Parathyroid adenoma (tissue), 2 donors: Measurements from ENCODE around the gene SPTSSA.

ENCODE experiments used
- H2AFZ ChIP-seq: fragments of 300-600 bp; sonication (generic); one replicate; pipeline ENCODE4 v1.7.0; 2017; ENCODE audit warnings: antibody characterized with exemption, mild to moderate bottlenecking
- H3K27ac ChIP-seq: fragments of 300-600 bp; sonication (generic); one replicate; pipeline ENCODE4 v1.7.0; 2017
- H3K27me3 ChIP-seq: fragments of 300-600 bp; sonication (generic); one replicate; pipeline ENCODE4 v1.7.0; 2017; ENCODE audit warnings: low read length; ENCODE audit not compliant: control insufficient read depth, insufficient read depth
- H3K36me3 ChIP-seq: fragments of 300-600 bp; sonication (generic); one replicate; pipeline ENCODE4 v1.7.0; 2017; ENCODE audit warnings: low read length; ENCODE audit not compliant: control insufficient read depth, insufficient read depth
- H3K4me1 ChIP-seq: fragments of 300-600 bp; sonication (generic); one replicate; pipeline ENCODE4 v1.7.0; 2017; ENCODE audit warnings: control low read depth
- H3K4me2 ChIP-seq: fragments of 300-600 bp; sonication (generic); one replicate; pipeline ENCODE4 v1.7.0; 2017; ENCODE audit warnings: low read length
- H3K4me3 ChIP-seq: fragments of 300-600 bp; sonication (generic); one replicate; pipeline ENCODE4 v1.7.0; 2017; ENCODE audit warnings: low read depth, low read length
- H3K79me2 ChIP-seq: fragments of 300-600 bp; sonication (generic); one replicate; pipeline ENCODE4 v1.7.0; 2017; ENCODE audit warnings: control low read depth
- H3K9ac ChIP-seq: fragments of 300-600 bp; sonication (generic); one replicate; pipeline ENCODE4 v1.7.0; 2017; ENCODE audit warnings: mild to moderate bottlenecking
- H3K9me3 ChIP-seq: fragments of 300-600 bp; sonication (generic); one replicate; pipeline ENCODE4 v1.7.0; 2017; ENCODE audit warnings: low read length; ENCODE audit not compliant: control insufficient read depth
- TF ChIP-seq, protein P1 (sequence below): fragments of 300-600 bp; sonication (generic); IDR thresholded peaks from one replicate; pipeline ENCODE4 v1.7.0; 2017; ENCODE audit warnings: antibody characterized with exemption, mild to moderate bottlenecking
- donor health status: primary hyperparathyroidism.

SPTSSA gene

DNA sequence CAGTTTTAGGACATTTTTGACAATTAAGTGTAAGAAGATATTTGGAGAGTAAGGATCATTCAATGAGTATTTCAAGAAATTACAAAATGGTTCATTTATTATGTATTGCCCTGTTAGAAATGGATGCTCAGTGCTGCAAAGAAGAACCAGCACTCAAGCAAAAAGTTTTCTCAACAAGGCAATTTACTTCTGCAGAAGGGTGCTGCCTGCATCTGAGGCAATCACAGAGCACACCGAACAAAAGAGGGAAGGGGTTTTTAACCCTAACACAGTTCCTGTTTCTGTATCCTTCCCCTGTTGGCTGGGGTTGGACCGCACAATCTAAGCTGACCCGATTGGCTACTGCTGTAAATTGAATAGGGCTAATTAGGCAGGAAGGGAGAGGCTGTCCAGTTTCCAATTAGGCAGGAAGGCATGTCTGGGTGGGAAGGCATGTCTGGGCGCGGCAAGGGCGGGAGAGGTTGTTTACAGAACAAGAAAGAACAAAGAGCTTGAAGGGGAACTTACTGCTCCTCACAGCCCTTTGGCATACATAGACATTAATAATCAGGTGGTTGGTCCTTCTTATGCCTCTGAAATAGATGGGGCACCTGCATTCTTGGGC, 41.4 kb downstream of the SPTSSA start:
- H2AFZ ChIP-seq: no peak overlapping the region
- no peaks in the 10 kb centered on the region for H3K36me3 ChIP-seq
- no peaks in the 10 kb centered on the region for H3K79me2 ChIP-seq
- no peak overlapping the region for H3K9ac ChIP-seq
- no peak overlapping the region for H3K4me3 ChIP-seq
- H3K27me3 ChIP-seq: no peaks in the 10 kb centered on the region
- no peak overlapping the region for H3K4me2 ChIP-seq
- H3K4me1 ChIP-seq: peaks cover 5% of the 10 kb centered on the region
- no peaks in the 10 kb centered on the region for H3K9me3 ChIP-seq
- TF ChIP-seq, protein P1, sequence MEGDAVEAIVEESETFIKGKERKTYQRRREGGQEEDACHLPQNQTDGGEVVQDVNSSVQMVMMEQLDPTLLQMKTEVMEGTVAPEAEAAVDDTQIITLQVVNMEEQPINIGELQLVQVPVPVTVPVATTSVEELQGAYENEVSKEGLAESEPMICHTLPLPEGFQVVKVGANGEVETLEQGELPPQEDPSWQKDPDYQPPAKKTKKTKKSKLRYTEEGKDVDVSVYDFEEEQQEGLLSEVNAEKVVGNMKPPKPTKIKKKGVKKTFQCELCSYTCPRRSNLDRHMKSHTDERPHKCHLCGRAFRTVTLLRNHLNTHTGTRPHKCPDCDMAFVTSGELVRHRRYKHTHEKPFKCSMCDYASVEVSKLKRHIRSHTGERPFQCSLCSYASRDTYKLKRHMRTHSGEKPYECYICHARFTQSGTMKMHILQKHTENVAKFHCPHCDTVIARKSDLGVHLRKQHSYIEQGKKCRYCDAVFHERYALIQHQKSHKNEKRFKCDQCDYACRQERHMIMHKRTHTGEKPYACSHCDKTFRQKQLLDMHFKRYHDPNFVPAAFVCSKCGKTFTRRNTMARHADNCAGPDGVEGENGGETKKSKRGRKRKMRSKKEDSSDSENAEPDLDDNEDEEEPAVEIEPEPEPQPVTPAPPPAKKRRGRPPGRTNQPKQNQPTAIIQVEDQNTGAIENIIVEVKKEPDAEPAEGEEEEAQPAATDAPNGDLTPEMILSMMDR: no peak
- no peak overlapping the region for H3K27ac ChIP-seq

DNA sequence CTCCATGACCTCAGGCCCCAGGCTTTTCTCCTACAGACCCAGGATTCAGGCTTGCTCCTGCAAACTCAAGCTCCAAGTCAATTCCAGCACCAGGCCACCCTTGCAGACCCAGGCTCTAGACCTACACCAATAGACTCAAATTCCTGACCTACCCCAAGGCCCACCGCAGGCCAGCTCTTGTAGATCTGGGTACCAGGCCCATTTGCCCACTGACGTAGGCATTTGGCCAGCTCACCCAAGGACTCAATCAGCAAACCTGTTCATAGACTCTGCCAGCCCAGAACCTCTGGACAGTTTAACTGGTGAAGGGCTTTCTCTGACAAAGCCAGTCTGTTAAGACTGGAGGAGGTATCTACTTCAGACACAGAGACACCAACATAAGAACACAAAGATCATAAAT, 52.3 kb downstream of the SPTSSA start:
- H3K9me3 ChIP-seq: no peaks in the 10 kb centered on the region
- no peaks in the 10 kb centered on the region for H3K27me3 ChIP-seq
- H3K36me3 ChIP-seq: no peaks in the 10 kb centered on the region
- H3K4me3 ChIP-seq: no peak overlapping the region
- no peak overlapping the region for H3K9ac ChIP-seq
- TF ChIP-seq, protein P1: no peak
- no peak overlapping the region for H3K27ac ChIP-seq
- no peaks in the 10 kb centered on the region for H3K4me1 ChIP-seq
- H3K4me2 ChIP-seq: no peak overlapping the region
- no peak overlapping the region for H2AFZ ChIP-seq
- no peaks in the 10 kb centered on the region for H3K79me2 ChIP-seq

DNA sequence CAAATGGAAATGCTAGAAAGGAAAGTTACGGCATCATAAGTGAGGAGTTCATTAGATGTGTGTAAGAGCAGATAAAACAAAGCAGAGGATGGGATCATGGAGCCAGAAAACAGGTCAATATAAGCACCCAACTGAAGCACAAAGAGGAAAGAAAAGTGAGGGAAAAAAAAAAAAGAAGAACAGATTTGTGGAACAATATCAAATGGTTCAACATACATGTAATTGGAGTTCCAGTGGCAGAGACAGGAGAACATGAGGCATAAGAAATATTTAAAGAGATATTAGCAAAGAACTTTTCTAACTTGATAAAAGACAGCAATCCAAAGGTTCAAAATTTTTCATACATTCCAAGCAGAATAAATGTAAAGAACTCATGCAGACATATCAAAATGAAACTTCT, 54.1 kb downstream of the SPTSSA start:
- TF ChIP-seq, protein P1: no peak
- H3K9me3 ChIP-seq: no peaks in the 10 kb centered on the region
- no peak overlapping the region for H2AFZ ChIP-seq
- H3K27me3 ChIP-seq: no peaks in the 10 kb centered on the region
- H3K9ac ChIP-seq: no peak overlapping the region
- no peaks in the 10 kb centered on the region for H3K36me3 ChIP-seq
- no peak overlapping the region for H3K4me3 ChIP-seq
- H3K79me2 ChIP-seq: no peaks in the 10 kb centered on the region
- H3K27ac ChIP-seq: no peak overlapping the region
- H3K4me2 ChIP-seq: no peak overlapping the region
- H3K4me1 ChIP-seq: no peaks in the 10 kb centered on the region

DNA sequence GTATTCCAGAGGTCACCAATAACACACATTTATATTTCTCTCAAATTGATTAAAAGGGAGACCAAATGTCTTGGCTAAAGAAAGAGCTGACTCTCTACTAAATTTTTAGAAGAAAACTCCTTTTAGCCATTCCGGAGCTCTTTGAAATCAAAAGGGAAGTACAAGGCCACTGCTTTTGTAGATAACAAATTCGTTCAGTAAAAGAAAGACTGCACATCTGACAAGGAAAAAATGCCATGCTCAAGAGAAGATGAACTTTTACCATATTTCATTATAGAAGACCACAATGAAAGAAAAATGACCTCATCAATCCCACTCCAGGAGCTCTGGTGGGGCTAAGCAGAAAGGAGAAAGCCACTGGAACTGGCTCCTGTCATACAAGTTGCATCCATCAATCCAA, 57.6 kb downstream of the SPTSSA start:
- Histone ChIP-seq H3K4me2 (no peak overlapping the region), H3K27me3 (no peaks in the 10 kb centered on the region), H3K4me1 (no peaks in the 10 kb centered on the region), H3K27ac (no peak overlapping the region), H3K36me3 (no peaks in the 10 kb centered on the region), H3K9ac (no peak overlapping the region), H3K9me3 (no peaks in the 10 kb centered on the region), H3K4me3 (no peak overlapping the region), H3K79me2 (no peaks in the 10 kb centered on the region), H2AFZ (no peak overlapping the region)
- TF ChIP-seq, protein P1: no peak

DNA sequence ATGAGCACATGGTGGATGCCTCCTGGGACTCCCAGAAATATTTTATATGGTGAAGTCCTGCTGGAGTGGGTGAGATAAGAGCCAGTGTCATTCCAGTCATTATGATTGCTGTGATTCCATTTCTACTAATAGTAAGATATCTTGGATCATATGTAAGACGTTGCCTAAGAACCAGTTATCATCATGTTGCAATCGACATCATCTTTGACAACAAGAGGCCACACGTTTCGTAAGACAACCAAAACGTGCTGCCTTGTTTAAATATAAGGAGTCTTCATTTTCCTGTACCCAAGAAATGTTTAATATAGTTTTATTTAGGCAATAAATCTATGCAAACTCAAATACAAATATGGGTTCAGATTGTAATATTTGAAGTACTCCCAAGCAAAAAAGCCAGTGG, 58.4 kb downstream of the SPTSSA start:
- Histone ChIP-seq H3K4me3 (no peak overlapping the region), H3K79me2 (no peaks in the 10 kb centered on the region), H3K4me2 (no peak overlapping the region), H2AFZ (no peak overlapping the region), H3K9ac (no peak overlapping the region), H3K9me3 (no peaks in the 10 kb centered on the region), H3K4me1 (no peaks in the 10 kb centered on the region), H3K36me3 (no peaks in the 10 kb centered on the region), H3K27ac (no peak overlapping the region), H3K27me3 (no peaks in the 10 kb centered on the region)
- TF ChIP-seq, protein P1: no peak
